IgD-negative memory B cell (primary cell): ENCODE measurements around the gene VSTM4. TPM values are rescaled to one million over a fixed set of nuclear protein-coding genes. Genes with fewer than 3 reads are reported as not detected.

Experiments
- H3K27ac Mint-ChIP-seq, 3 donors: one replicate each; pipeline ENCODE4 v1.8.0; 2020 to 2022; ENCODE audit warnings: mild to moderate bottlenecking in 3 of 3, mixed read lengths in 3 of 3, moderate library complexity in 1 of 3
- H3K27me3 Mint-ChIP-seq: one replicate; pipeline ENCODE4 v1.8.0; 2021; ENCODE audit warnings: mixed read lengths
- H3K36me3 Mint-ChIP-seq: one replicate; pipeline ENCODE4 v1.8.0; 2020; ENCODE audit warnings: mild to moderate bottlenecking, mixed read lengths
- H3K4me1 Mint-ChIP-seq, 3 donors: one replicate each; pipeline ENCODE4 v1.8.0; 2020 to 2022; ENCODE audit warnings: mixed read lengths in 3 of 3, mild to moderate bottlenecking in 1 of 3
- H3K4me3 Mint-ChIP-seq, 4 donors: one replicate each; pipeline ENCODE4 v1.8.0; 2020 to 2022; ENCODE audit warnings: mild to moderate bottlenecking in 4 of 4, mixed read lengths in 4 of 4, moderate library complexity in 3 of 4
- H3K9me3 Mint-ChIP-seq, 3 donors: one replicate each; pipeline ENCODE4 v1.8.0; 2020 to 2021; ENCODE audit warnings: mixed read lengths in 3 of 3, mild to moderate bottlenecking in 1 of 3
- polyA plus RNA-seq: library from polyadenylated mRNA; unstranded; fragments of 300-500 nt; fragmentation: Illumina TruSeq; gene quantifications from one replicate; pipeline ENCODE4 v1.2.3, GENCODE V29; 2021

VSTM4 gene
- polyA plus RNA-seq, 1 donor from 2014 or later, result not detected

- Mint-ChIP-seq H3K27me3 (peaks cover 3% of the 10 kb centered on the region), H3K9me3 (peaks cover under 1 to 5% (median 3%) of the 10 kb centered on the region in 3 donors), H3K4me1 (peaks cover 0 to 12% (median 6%) of the 10 kb centered on the region in 3 donors), H3K27ac (no peak overlapping the region), H3K36me3 (peaks cover 12% of the 10 kb centered on the region), H3K4me3 (no peak overlapping the region)
Observed at GRCh38 chr10:49152663-49153062, 37.3 kb upstream of the VSTM4 start.

GRCh38 chr10:49152037-49152436 is 36.7 kb upstream of the VSTM4 start:
- peaks cover 4% of the 10 kb centered on the region for H3K27me3 Mint-ChIP-seq
- peaks cover 0 to 9% (median 3%) of the 10 kb centered on the region in 3 donors for H3K4me1 Mint-ChIP-seq
- no peak overlapping the region for H3K27ac Mint-ChIP-seq
- peaks cover 12% of the 10 kb centered on the region for H3K36me3 Mint-ChIP-seq
- H3K9me3 Mint-ChIP-seq, result peaks cover 1 to 8% (median 7%) of the 10 kb centered on the region in 3 donors
- no peak overlapping the region for H3K4me3 Mint-ChIP-seq

- Mint-ChIP-seq H3K36me3 (peaks cover 10% of the 10 kb centered on the region), H3K9me3 (peaks cover 1 to 8% (median 7%) of the 10 kb centered on the region in 3 donors), H3K27ac (no peak overlapping the region), H3K4me3 (no peak overlapping the region), H3K4me1 (peaks cover 0 to 9% (median 3%) of the 10 kb centered on the region in 3 donors), H3K27me3 (peaks cover 4% of the 10 kb centered on the region)
Observed at GRCh38 chr10:49151481-49151880, 36.2 kb upstream of the VSTM4 start.

- Mint-ChIP-seq H3K36me3 (peaks cover 10% of the 10 kb centered on the region), H3K9me3 (peaks cover 1 to 8% (median 7%) of the 10 kb centered on the region in 3 donors), H3K4me3 (no peak overlapping the region), H3K4me1 (peaks cover 0 to 9% (median 3%) of the 10 kb centered on the region in 3 donors), H3K27ac (no peak overlapping the region), H3K27me3 (peaks cover 4% of the 10 kb centered on the region)
Observed at GRCh38 chr10:49151025-49151445, 35.7 kb upstream of the VSTM4 start.

- peaks cover 0 to 9% (median 3%) of the 10 kb centered on the region in 3 donors for H3K4me1 Mint-ChIP-seq
- peaks cover 4% of the 10 kb centered on the region for H3K27me3 Mint-ChIP-seq
- no peak overlapping the region for H3K27ac Mint-ChIP-seq
- no peak overlapping the region for H3K4me3 Mint-ChIP-seq
- peaks cover 1 to 8% (median 7%) of the 10 kb centered on the region in 3 donors for H3K9me3 Mint-ChIP-seq
- H3K36me3 Mint-ChIP-seq, result peaks cover 10% of the 10 kb centered on the region
Observed at GRCh38 chr10:49150426-49150825, 35.1 kb upstream of the VSTM4 start.

- H3K4me1 Mint-ChIP-seq, result peaks cover 0 to 9% (median 3%) of the 10 kb centered on the region in 3 donors
- no peak overlapping the region for H3K4me3 Mint-ChIP-seq
- peaks cover 1 to 8% (median 7%) of the 10 kb centered on the region in 3 donors for H3K9me3 Mint-ChIP-seq
- H3K36me3 Mint-ChIP-seq, result peaks cover 6% of the 10 kb centered on the region
- no peak overlapping the region for H3K27ac Mint-ChIP-seq
- H3K27me3 Mint-ChIP-seq, result peaks cover 6% of the 10 kb centered on the region
Observed at GRCh38 chr10:49149881-49150280, 34.6 kb upstream of the VSTM4 start.

GRCh38 chr10:49144058-49144720 is 28.9 kb upstream of the VSTM4 start:
- H3K9me3 Mint-ChIP-seq, result peaks cover 1 to 8% (median 7%) of the 10 kb centered on the region in 3 donors
- H3K27me3 Mint-ChIP-seq, result peaks cover 9% of the 10 kb centered on the region
- H3K4me3 Mint-ChIP-seq, result no peak overlapping the region
- no peak overlapping the region for H3K27ac Mint-ChIP-seq
- no peaks in the 10 kb centered on the region for H3K4me1 Mint-ChIP-seq
- no peaks in the 10 kb centered on the region for H3K36me3 Mint-ChIP-seq

GRCh38 chr10:49143249-49143648 is 27.9 kb upstream of the VSTM4 start:
- H3K27ac Mint-ChIP-seq, result no peak overlapping the region
- no peaks in the 10 kb centered on the region for H3K36me3 Mint-ChIP-seq
- no peak overlapping the region for H3K4me3 Mint-ChIP-seq
- peaks cover 9% of the 10 kb centered on the region for H3K27me3 Mint-ChIP-seq
- peaks cover 1 to 7% (median 6%) of the 10 kb centered on the region in 3 donors for H3K9me3 Mint-ChIP-seq
- no peaks in the 10 kb centered on the region for H3K4me1 Mint-ChIP-seq

- Mint-ChIP-seq H3K27me3 (peaks cover 8% of the 10 kb centered on the region), H3K4me1 (peaks cover 0 to 4% (median 2%) of the 10 kb centered on the region in 3 donors), H3K27ac (no peak overlapping the region), H3K9me3 (no peaks in the 10 kb centered on the region), H3K36me3 (no peaks in the 10 kb centered on the region), H3K4me3 (no peak overlapping the region)
Observed at GRCh38 chr10:49141541-49142332, 26.4 kb upstream of the VSTM4 start.

GRCh38 chr10:49140304-49141177 is 25.2 kb upstream of the VSTM4 start:
- Mint-ChIP-seq H3K27ac (no peak overlapping the region), H3K4me1 (peaks cover 7 to 13% (median 7%) of the 10 kb centered on the region in 3 donors), H3K36me3 (no peaks in the 10 kb centered on the region), H3K4me3 (no peak overlapping the region), H3K9me3 (peaks cover 0 to 2% (median 0%) of the 10 kb centered on the region in 3 donors), H3K27me3 (peaks cover 8% of the 10 kb centered on the region)

- Mint-ChIP-seq H3K36me3 (no peaks in the 10 kb centered on the region), H3K27me3 (peaks cover 5% of the 10 kb centered on the region), H3K4me3 (no peak overlapping the region), H3K4me1 (peaks cover 12 to 19% (median 12%) of the 10 kb centered on the region in 3 donors), H3K27ac (no peak overlapping the region), H3K9me3 (peaks cover 0 to 2% (median 0%) of the 10 kb centered on the region in 3 donors)
Observed at GRCh38 chr10:49139846-49140195, 24.5 kb upstream of the VSTM4 start.

- H3K27me3 Mint-ChIP-seq, result peaks cover 3% of the 10 kb centered on the region
- no peak overlapping the region for H3K27ac Mint-ChIP-seq
- H3K4me3 Mint-ChIP-seq, result no peak overlapping the region
- no peaks in the 10 kb centered on the region for H3K36me3 Mint-ChIP-seq
- H3K9me3 Mint-ChIP-seq, result peaks cover 0 to 2% (median 0%) of the 10 kb centered on the region in 3 donors
- H3K4me1 Mint-ChIP-seq, result peaks cover 16 to 24% (median 17%) of the 10 kb centered on the region in 3 donors
Observed at GRCh38 chr10:49139028-49139845, 23.9 kb upstream of the VSTM4 start.

- Mint-ChIP-seq H3K27ac (no peak overlapping the region), H3K36me3 (no peaks in the 10 kb centered on the region), H3K9me3 (peaks cover 0 to 2% (median 0%) of the 10 kb centered on the region in 3 donors), H3K27me3 (peaks cover 3% of the 10 kb centered on the region), H3K4me1 (peaks cover 19 to 27% (median 19%) of the 10 kb centered on the region in 3 donors), H3K4me3 (no peak overlapping the region)
Observed at GRCh38 chr10:49138361-49138891, 23.1 kb upstream of the VSTM4 start.

- Mint-ChIP-seq H3K9me3 (peaks cover 0 to 2% (median 0%) of the 10 kb centered on the region in 3 donors), H3K4me3 (no peak overlapping the region), H3K27me3 (peaks cover 6% of the 10 kb centered on the region), H3K4me1 (peaks cover 19 to 27% (median 19%) of the 10 kb centered on the region in 3 donors), H3K27ac (no peak overlapping the region), H3K36me3 (no peaks in the 10 kb centered on the region)
Observed at GRCh38 chr10:49136525-49136924, 21.2 kb upstream of the VSTM4 start.
